Hepatocyte (in vitro differentiated cells): ENCODE measurements around the gene MAP3K6. TPM values are rescaled to one million over a fixed set of nuclear protein-coding genes. Genes with fewer than 3 reads are reported as not detected.

ENCODE experiments used
- DNase-seq: peaks from one replicate; pipeline ENCODE4 v3.0.0-alpha.2; 2016; ENCODE audit warnings: low spot score
- H2AFZ ChIP-seq: fragments of 200-600 bp; sonication (generic); 2 replicates; pipeline ENCODE4 v1.6.0; 2016; ENCODE audit warnings: antibody characterized with exemption, mild to moderate bottlenecking
- H3K27ac ChIP-seq: fragments of 200-600 bp; sonication (generic); 2 replicates; pipeline ENCODE4 v1.5.1; 2016; ENCODE audit warnings: mild to moderate bottlenecking
- H3K27me3 ChIP-seq: fragments of 200-600 bp; sonication (generic); 2 replicates; pipeline ENCODE4 v1.6.1; 2016
- H3K36me3 ChIP-seq: fragments of 200-600 bp; sonication (generic); replicated peaks from 2 replicates; pipeline ENCODE4 v1.5.1; 2016; ENCODE audit warnings: low read depth; ENCODE audit not compliant: insufficient read depth
- H3K4me1 ChIP-seq: fragments of 200-600 bp; sonication (generic); 2 replicates; pipeline ENCODE4 v1.5.1; 2016; ENCODE audit warnings: mild to moderate bottlenecking, moderate library complexity; ENCODE audit not compliant: insufficient read depth
- H3K4me2 ChIP-seq: fragments of 200-600 bp; sonication (generic); 2 replicates; pipeline ENCODE4 v1.6.0; 2016
- H3K4me3 ChIP-seq: fragments of 200-600 bp; sonication (generic); 2 replicates; pipeline ENCODE4 v1.5.1; 2016; ENCODE audit warnings: mild to moderate bottlenecking
- H3K79me2 ChIP-seq: fragments of 200-600 bp; sonication (generic); 2 replicates; pipeline ENCODE4 v1.6.0; 2017; ENCODE audit warnings: mild to moderate bottlenecking
- H3K9me2 ChIP-seq: fragments of 200-600 bp; sonication (generic); replicated peaks from 2 replicates; pipeline ENCODE4 v1.6.0; 2017; ENCODE audit warnings: mild to moderate bottlenecking; ENCODE audit not compliant: insufficient read depth
- H3K9me3 ChIP-seq: fragments of 200-600 bp; sonication (generic); 2 replicates; pipeline ENCODE4 v1.5.1; 2016; ENCODE audit warnings: low read depth, mild to moderate bottlenecking
- H4K20me1 ChIP-seq: fragments of 200-600 bp; sonication (generic); 2 replicates; pipeline ENCODE4 v1.6.0; 2016; ENCODE audit warnings: mild to moderate bottlenecking; ENCODE audit not compliant: insufficient read depth, poor library complexity, severe bottlenecking
- CTCF ChIP-seq: fragments of 200-600 bp; sonication (generic); IDR thresholded peaks from 2 replicates; pipeline ENCODE4 v1.5.1; 2016; ENCODE audit warnings: antibody characterized with exemption, mild to moderate bottlenecking; ENCODE audit not compliant: poor library complexity
- EZH2 ChIP-seq: fragments of 200-600 bp; sonication (generic); IDR thresholded peaks from 2 replicates; pipeline ENCODE4 v1.6.1; 2016; ENCODE audit warnings: antibody characterized with exemption, mild to moderate bottlenecking, borderline replicate concordance
- EZH2phosphoT487 ChIP-seq: fragments of 200-600 bp; sonication (generic); IDR thresholded peaks from one replicate; pipeline ENCODE4 v1.6.1; 2018; ENCODE audit warnings: antibody characterized with exemption, mild to moderate bottlenecking, low read depth, moderate library complexity; ENCODE audit not compliant: unreplicated experiment, severe bottlenecking
- WGBS: methylation state at CpG from one replicate; pipeline ENCODE4 v1.1.6; 2016; ENCODE audit warnings: low lambda C conversion rate; ENCODE audit errors: missing lambda C conversion rate; 5-methylcytosine and 5-hydroxymethylcytosine counted together
- polyA plus RNA-seq: library from polyadenylated mRNA; unstranded; fragments of >200 nt; fragmentation: Nextera tagmentation; extraction: Ambion mirVana; gene quantifications from 2 replicates; pipeline ENCODE4 v1.2.1, GENCODE V29; 2016
- total RNA-seq: library from RNA; depleted of rRNA; stranded (reverse); fragments of >200 nt; gene quantifications from 2 replicates; pipeline ENCODE4 v1.2.3, GENCODE V29; 2014

Gene MAP3K6
- total and polyA plus RNA-seq, 2 experiments from 2014 or later = 6.3 to 20.4 TPM

- no peaks in the 10 kb centered on the region for H3K36me3 ChIP-seq
- no peaks in the 10 kb centered on the region for H3K4me1 ChIP-seq
- WGBS = 96% methylated on average over 3 of the region's 3 CpGs
- no peak overlapping the region for H3K27ac ChIP-seq
- no peak overlapping the region for H2AFZ ChIP-seq
- H3K79me2 ChIP-seq = peaks cover 41% of the 10 kb centered on the region
- DNase-seq = no peak
- no peaks in the 10 kb centered on the region for H3K9me3 ChIP-seq
- H3K4me2 ChIP-seq = no peak overlapping the region
- H3K9me2 ChIP-seq = no peaks in the 10 kb centered on the region
- no peak overlapping the region for H3K4me3 ChIP-seq
- peaks cover 22% of the 10 kb centered on the region for H4K20me1 ChIP-seq
- H3K27me3 ChIP-seq = no peaks in the 10 kb centered on the region
- no peak for TF ChIP-seq CTCF
- no peak for TF ChIP-seq EZH2
- no peak for TF ChIP-seq EZH2phosphoT487
These were observed 35.3 kb downstream of the MAP3K6 start for GRCh38 chr1:27331426-27331825.

DNA sequence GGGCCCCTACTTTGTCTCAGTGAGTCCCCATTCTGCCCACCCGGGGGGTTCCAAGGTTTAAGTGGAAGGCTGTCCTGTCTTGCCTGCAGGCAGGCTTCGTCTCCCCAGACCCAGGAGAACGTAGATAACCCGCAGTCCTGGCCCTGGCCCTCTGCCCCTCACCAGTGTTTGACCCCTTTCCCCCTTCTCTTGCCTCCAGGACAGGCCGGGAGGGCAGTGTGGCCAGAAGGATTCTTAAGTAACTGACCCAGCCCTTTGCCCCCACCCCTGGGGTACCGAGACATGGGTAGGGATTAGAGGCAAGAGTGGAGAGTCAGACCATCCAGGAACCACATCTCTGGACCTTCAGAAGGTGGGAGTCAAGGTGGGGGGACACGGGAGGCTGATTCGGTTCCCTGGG, 36.0 kb downstream of the MAP3K6 start:
- Histone ChIP-seq H3K36me3 (no peaks in the 10 kb centered on the region), H2AFZ (no peak overlapping the region), H3K4me1 (no peaks in the 10 kb centered on the region), H3K4me2 (no peak overlapping the region), H3K27ac (no peak overlapping the region), H3K4me3 (no peak overlapping the region), H3K9me3 (no peaks in the 10 kb centered on the region), H4K20me1 (peaks cover 27% of the 10 kb centered on the region), H3K27me3 (no peaks in the 10 kb centered on the region), H3K9me2 (no peaks in the 10 kb centered on the region), H3K79me2 (peaks cover 47% of the 10 kb centered on the region)
- no peak for DNase-seq
- WGBS = 89% methylated on average over 8 of the region's 8 CpGs
- TF ChIP-seq EZH2 = no peak
- no peak for TF ChIP-seq EZH2phosphoT487
- no peak for TF ChIP-seq CTCF

GRCh38 chr1:27327964-27328363, 38.8 kb downstream of the MAP3K6 start:
- no peak overlapping the region for H3K27ac ChIP-seq
- peaks cover 75% of the 10 kb centered on the region for H3K79me2 ChIP-seq
- no peak overlapping the region for H2AFZ ChIP-seq
- no peak for DNase-seq
- no peaks in the 10 kb centered on the region for H3K36me3 ChIP-seq
- TF ChIP-seq EZH2phosphoT487 = no peak
- no peak for TF ChIP-seq EZH2
- no peak for TF ChIP-seq CTCF
- peaks cover 28% of the 10 kb centered on the region for H4K20me1 ChIP-seq
- H3K4me2 ChIP-seq = no peak overlapping the region
- no peaks in the 10 kb centered on the region for H3K9me3 ChIP-seq
- H3K9me2 ChIP-seq = no peaks in the 10 kb centered on the region
- H3K27me3 ChIP-seq = no peaks in the 10 kb centered on the region
- WGBS = 93% methylated on average over 5 of the region's 5 CpGs
- no peak overlapping the region for H3K4me3 ChIP-seq
- H3K4me1 ChIP-seq = peaks cover 10% of the 10 kb centered on the region

GRCh38 chr1:27325286-27325685, 41.5 kb downstream of the MAP3K6 start:
- TF ChIP-seq CTCF (no peak), EZH2 (no peak), EZH2phosphoT487 (no peak)
- no peaks in the 10 kb centered on the region for H3K27me3 ChIP-seq
- H3K9me3 ChIP-seq = no peaks in the 10 kb centered on the region
- no peak overlapping the region for H3K4me3 ChIP-seq
- no peak overlapping the region for H3K27ac ChIP-seq
- peaks cover 11% of the 10 kb centered on the region for H3K4me1 ChIP-seq
- no peaks in the 10 kb centered on the region for H3K9me2 ChIP-seq
- H3K79me2 ChIP-seq = peaks cover 80% of the 10 kb centered on the region
- WGBS = 97% methylated on average over 15 of the region's 15 CpGs
- no peak overlapping the region for H2AFZ ChIP-seq
- H3K4me2 ChIP-seq = no peak overlapping the region
- peaks cover 28% of the 10 kb centered on the region for H4K20me1 ChIP-seq
- no peak for DNase-seq
- no peaks in the 10 kb centered on the region for H3K36me3 ChIP-seq
